Tibial nerve (tissue), 3 donors: Measurements from ENCODE around the gene DNASE1L2.

Source experiments
- CTCF ChIP-seq, 5 experiments: fragments of 200-600 bp in 3 of 5; fragments of 450-650 bp in 2 of 5; sonication (generic) in 3 of 5; IDR thresholded peaks; one replicate each; pipeline ENCODE4 v1.5.1; 2016 to 2019; ENCODE audit warnings: antibody characterized with exemption in 5 of 5, mild to moderate bottlenecking in 3 of 5, moderate library complexity in 2 of 5
- POLR2A ChIP-seq, 2 donors: fragments of 450-650 bp; IDR thresholded peaks; one replicate each; pipeline ENCODE4 v1.6.1; 2017; ENCODE audit warnings: antibody characterized with exemption in 2 of 2, mild to moderate bottlenecking in 2 of 2, moderate library complexity in 2 of 2

GRCh38 chr16:2286550-2286949 lies 50.3 kb downstream of the DNASE1L2 start:
- TF ChIP-seq CTCF (IDR thresholded peaks at IDR 0.05) (no peak), POLR2A (IDR thresholded peaks at IDR 0.05) (no peak)
